D341Med (cell line): ENCODE results near the gene CCM2L.
"Not testable (repeated sequence)": the region's sequence is repeated elsewhere in the genome, so short reads cannot be mapped to it uniquely, and the experiment has no call there.

ENCODE experiments used
- DNase-seq: peaks from one replicate; pipeline ENCODE4 v3.0.0; 2012; ENCODE audit warnings: low spot score

Gene CCM2L

GRCh38 chr20:32029561-32029960 is 19.3 kb downstream of the CCM2L start:
- DNase-seq: no peak

DNA sequence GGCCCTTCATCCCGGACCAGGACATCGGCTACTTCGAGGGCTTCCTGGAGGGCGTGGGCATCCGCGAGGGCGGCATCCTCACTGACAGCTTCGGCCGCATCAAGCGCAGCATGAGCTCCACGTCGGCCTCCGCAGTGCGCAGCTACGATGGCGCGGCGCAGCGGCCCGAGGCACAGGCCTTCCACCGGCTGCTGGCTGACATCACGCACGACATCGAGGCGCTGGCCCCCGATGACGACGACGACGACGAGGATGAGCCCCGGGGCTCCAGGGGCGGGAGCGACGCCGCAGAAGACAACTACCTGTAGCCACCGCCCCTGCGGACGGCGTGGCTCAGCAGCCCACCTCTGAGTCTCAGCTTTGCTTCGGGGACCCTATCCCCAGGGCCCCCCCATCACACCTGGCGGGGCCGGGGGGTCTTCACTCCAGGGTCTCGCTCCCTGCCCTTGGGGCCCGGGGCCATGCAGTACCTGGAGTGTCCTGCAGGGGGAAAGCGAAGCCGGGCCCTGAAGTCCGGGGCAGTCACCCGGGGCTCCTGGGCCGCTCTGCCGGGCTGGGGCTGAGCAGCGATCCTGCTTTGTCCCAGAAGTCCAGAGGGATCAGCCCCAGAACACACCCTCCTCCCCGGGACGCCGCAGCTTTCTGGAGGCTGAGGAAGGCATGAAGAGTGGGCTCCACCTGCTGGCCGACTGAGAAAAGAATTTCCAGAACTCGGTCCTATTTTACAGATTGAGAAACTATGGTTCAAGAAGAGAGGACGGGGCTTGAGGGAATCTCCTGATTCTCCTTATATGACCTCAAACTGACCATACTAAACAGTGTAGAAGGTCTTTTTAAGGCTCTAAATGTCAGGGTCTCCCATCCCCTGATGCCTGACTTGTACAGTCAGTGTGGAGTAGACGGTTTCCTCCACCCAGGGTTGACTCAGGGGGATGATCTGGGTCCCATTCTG is 21.0 kb downstream of the CCM2L start:
- peak; percentile 94 for DNase-seq

DNA sequence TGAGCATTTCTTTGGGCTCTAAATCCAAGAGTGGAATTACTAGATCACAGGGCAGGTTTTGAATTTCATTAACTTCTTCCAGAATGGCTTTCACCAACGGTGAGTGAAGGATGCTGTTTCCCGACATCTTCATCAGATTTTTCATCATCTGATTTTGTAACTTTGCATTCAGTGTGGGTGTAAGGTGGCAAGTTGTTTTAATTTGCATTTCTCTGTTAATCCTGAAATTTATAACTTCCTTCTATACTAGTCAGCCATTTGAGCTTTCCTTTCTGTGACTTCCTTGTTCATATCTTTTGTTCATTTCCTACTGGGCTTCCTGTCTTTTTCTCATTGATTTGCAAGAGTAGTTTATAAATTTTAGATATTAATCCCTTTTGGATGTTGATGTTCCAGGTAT is 23.1 kb downstream of the CCM2L start:
- no peak for DNase-seq

- not testable (repeated sequence) for DNase-seq
Measured at GRCh38 chr20:32033721-32034120, 23.5 kb downstream of the CCM2L start.

DNA sequence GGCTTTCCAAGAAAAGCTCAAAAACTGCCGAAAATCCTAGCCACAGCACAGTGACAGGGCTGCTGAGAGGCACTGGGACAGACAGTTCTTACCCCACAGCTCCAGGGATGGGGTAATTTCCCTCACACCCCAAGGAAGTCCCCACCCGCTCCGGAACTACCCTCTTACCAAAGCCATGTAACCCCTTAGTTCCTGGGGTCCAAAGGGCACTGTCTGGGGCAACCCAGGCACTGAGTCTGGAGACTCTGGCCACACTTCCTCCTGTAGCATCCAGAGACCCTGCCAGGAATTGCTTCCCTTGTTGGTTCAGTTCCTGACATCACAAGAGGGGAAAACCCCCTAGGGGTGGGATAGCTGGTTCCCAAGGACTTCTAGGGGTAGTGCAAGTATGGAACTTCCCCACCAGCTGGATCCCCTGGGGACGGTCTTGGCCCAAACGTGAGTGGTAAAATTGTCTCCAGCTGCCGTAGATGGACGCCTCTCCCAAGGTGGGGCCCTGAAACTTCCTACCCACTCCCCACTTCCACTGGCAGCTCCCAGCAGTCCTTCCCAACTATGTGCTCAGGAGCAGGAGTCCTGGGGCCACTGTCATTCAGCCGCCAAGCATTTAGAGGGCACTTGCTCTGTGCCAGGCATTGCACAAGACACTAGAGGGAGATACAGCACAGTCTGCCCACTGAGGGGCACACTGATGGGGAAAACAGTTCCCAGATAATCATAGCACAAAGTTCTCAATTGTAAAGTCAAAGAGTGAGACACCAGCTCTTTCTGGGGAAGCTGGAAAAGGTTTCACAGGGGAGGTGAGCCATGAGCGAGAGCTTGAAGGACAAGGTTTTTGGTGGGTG is 24.6 kb downstream of the CCM2L start:
- DNase-seq: no peak

GRCh38 chr20:32035426-32035779 is 25.2 kb downstream of the CCM2L start:
- no peak for DNase-seq

GRCh38 chr20:32036252-32036651 is 26.0 kb downstream of the CCM2L start:
- no peak for DNase-seq

- DNase-seq: no peak
Measured at GRCh38 chr20:32036716-32037485, 26.7 kb downstream of the CCM2L start.

DNA sequence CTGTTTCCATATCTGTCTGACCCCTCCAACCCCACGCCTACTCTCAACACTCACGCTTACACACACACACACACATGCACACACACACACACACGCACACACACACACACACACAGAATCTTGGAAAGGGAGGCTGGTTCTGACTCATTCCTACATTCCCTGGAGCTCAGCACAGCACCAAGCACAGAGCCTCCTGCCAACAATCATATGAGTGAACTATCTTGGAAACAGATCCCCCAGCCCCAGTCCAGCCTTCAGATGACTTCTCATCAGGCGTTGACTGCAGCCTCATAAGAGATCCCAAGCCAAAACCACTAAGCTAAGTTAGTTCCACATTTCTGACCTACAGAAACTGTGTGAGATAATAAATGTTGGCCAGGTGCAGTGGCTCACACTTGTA is 27.7 kb downstream of the CCM2L start:
- DNase-seq: no peak

DNA sequence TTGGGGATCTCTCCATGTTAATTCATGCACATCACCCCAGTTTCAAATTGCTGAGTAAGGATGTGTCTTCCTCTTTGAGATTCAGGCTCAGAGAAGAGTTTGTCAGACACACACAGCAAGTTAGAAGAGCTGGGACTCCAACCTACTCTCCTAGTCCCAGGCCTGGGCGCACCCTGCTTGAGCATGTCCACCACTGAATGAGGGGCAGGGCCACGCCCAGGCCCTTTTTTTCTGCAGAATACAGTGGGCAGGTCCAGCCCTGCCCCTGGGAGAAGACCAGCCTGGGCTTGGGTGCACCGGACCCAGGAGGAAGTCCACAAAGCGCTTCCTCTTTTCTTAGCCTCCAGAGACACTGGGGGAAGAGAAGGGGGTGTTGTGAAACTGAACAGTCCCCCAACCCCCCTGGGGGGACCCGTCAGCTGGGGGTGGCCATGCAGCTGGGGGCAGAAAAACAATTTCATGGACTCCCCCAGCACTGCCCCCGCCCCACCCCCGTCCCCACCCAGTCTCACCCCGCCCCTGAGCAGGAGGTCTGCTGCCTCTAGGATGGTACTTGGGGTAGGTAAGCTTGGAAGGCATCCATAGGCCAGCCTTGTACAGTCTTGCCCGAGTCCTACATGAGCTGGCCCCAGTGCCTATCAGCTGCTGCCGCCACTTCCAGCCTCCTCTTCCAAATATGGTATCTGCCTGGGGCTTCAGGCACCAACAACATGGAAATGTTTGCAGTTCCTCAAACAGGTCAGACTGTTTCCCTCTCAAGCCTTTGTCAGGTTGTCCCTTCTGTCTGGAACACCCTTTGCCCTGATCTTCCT is 30.1 kb downstream of the CCM2L start:
- DNase-seq: no peak

DNA sequence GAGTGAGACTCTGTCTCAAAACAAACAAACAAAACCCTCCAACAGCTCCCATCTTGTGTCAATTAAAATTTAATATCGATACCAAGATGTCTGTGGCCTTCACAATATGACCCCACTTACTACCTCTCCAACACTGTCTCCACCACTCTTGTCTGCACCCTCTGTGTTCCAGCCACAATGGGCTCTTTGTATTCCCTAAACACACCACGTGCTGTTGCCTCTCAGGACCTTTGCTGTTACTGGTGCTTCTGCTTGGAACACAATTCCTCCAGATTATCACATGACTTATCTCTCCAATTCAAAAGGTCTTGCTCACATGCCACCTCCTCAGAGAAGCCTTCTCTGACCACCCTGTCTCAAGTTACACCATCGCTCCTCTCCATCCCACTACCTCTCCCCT is 35.8 kb downstream of the CCM2L start:
- no peak for DNase-seq

DNA sequence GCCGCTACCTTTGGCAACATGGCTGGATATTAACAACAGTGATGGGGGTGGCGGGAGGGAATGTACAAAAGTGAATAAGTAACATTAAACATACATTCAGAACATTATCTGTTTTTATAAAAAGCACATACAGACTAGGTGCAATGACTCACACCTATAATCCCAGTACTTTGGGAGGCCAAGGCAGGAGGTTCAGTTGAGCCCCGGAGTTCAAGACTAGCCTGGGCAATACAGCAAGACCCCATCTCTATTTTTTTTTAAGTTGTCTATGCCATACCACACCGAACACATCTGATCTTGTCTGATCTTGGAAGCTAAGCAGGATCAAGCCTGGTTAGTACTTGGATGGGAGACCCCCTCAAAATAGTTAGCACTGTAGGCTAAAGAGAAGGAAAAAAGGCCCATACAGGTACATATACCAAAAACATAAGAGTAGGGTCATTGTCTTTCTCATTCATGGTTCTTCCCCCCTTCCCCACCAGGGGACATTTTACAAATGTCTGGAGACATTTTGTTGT is 40.1 kb downstream of the CCM2L start:
- no peak for DNase-seq

DNA sequence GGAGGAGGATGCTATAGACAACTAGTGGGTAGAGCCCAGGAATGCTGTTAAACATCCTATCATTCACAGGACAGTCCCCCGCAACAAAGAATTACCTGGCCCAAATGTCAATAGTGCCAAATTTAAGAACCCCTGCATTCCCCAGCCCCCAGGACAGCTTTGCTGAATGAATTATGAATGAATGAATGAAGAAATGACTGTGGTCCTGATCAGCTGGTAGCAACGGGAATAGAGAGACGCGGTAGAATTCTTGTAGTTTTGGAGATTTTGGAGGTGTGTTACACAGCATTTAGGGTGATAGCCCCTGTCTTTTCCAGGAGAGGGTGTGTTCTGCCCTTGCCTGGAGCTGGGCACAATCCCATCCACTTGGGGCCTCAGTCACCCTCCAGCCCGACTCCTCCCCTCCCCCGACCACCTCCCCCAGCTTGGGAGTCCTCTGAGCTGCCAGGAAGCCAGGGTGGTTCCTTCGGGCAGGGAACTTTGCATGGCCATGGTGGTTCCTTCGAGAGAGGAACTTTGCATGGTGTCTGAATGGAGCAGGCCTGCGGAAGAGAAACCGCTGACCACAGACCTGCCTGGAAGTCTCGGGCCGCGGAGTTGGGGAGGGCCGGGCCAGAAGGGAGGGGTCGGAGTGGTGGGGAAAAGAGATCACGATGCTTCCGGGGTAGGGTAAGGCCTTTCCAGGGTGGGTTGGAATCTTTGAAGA is 40.8 kb downstream of the CCM2L start:
- DNase-seq: no peak

DNA sequence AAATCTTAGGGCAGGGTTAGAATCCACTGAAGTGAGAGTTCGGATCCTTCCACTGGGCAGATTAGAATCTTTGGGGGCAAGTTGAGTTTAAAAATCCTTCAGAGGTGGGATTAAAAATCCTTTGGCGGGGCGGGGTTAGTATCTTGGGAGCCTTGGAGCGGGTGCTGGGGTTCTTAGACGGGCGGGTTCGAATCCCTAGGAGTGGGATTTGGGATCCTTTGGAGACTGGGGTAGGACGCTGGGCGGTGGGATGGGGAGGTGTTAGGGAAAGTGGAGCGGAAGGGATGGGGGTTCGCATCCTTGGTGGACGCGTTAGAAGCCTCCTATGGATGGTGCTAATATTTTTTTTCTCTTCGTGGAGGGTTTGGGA is 41.5 kb downstream of the CCM2L start:
- DNase-seq: no peak

- DNase-seq: peak; percentile 57
Measured at GRCh38 chr20:32052090-32052777, 42.0 kb downstream of the CCM2L start, which contains the start of gene HCK. Gene HCK, plus strand, starts transcription at chr20:32052242.

DNA sequence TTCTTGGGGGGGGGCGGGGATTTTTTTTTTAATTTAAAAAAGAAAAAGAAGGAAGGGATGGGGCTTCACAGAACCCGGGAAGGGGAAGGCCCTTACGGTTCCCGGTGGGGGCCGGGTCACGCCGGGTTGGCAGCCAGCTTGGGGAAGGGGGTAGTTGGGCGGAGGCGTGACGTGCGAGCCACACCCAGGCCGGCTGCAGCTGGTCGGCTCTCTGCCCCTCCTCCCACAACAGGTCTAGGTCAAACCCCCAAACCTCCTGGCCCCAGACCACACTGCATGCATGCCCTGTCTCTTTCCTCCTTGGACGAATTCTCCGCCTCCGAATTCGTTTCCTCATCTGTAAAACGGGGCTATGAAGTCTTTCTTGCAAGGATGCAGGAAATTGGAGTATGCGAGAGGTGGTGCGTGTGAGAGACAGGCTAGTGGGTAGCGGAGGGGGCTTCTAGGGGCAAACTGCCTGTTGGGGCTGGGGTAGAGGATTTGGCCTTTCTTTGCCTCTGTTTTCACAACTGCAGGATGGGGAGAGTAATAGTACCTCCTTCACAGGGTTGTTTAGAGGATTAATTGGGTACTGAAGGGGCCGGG is 42.6 kb downstream of the CCM2L start:
- no peak for DNase-seq

DNA sequence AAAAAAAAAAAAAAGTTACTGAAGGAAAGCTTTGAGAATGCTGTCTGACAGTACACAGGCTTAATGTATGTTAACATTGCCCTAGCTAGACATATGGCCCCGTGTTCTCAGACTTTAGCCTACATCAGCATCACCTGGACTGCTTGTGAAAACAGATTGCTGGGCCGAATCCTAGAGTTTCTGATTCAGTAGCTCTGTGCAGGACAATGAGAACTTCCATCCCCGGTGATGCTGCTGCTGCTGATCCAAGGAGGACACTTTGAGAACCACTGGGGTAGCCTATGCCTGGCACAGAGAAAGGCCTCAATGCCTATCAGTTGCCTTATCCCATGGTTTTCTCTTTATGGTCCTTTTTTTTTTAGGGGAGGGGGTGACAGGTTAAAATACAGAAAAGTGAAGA is 43.4 kb downstream of the CCM2L start:
- no peak for DNase-seq

GRCh38 chr20:32056708-32057483 is 46.7 kb downstream of the CCM2L start:
- no peak for DNase-seq

- DNase-seq: no peak
Measured at GRCh38 chr20:32057656-32058184, 47.5 kb downstream of the CCM2L start.
